K562 (cell line): ENCODE measurements around the gene PDE4D. TPM values are rescaled to one million over a fixed set of nuclear protein-coding genes. Genes with fewer than 3 reads are reported as not detected.

Experiments used
- ATAC-seq: fragments of 200-7000 bp; cut with Tn5 transposase; 3 replicates; pipeline ENCODE4 v1.9.1; 2020; ENCODE audit warnings: moderate library complexity
- BruUV-seq: library from RNA; stranded (reverse); fragments of 400-500 nt; replicated peaks from 2 replicates; lab custom pipeline; 2021; lab: Mats Ljungman, UMichigan
- CTCF ChIA-PET: fragments of 300-600 bp; formaldehyde crosslinking; extraction: SDS; loops from one replicate; lab custom pipeline; 2021; ENCODE audit warnings: low intra/inter-chr PET ratio; lab: Yijun Ruan, JAX
- POLR2A ChIA-PET: fragments of 300-600, 350-650 bp; sonication (Branson Sonifier 250); formaldehyde crosslinking; extraction: SDS; loops from one replicate; lab custom pipeline; 2021; ENCODE audit warnings: antibody characterized with exemption, inconsistent platforms; lab: Yijun Ruan, JAX
- DNase-seq, 4 experiments: peaks; one replicate each; pipeline versions ENCODE4 v3.0.0 to v3.0.0-alpha.2; 2011 to 2018; ENCODE audit warnings: low spot score in 3 of 4, mixed read lengths in 3 of 4; ENCODE audit errors: extremely low read depth in 1 of 4
- FAIRE-seq: peaks from 2 replicates; lab custom pipeline; 2011; peaks lifted over from hg19 to GRCh38; lab: Jason Lieb, UNC
- H2AFZ ChIP-seq: 2 replicates; pipeline ENCODE4 v1.6.0; 2011; ENCODE audit warnings: low read depth, low read length, control low read depth, inconsistent platforms
- H3K27ac ChIP-seq: fragments of 200-600 bp; 3 replicates; pipeline ENCODE4 v1.8.0; 2011; ENCODE audit warnings: low read depth, mild to moderate bottlenecking, control low read depth, inconsistent platforms, low read length, moderate library complexity, mixed read lengths; ENCODE audit errors: extremely low read depth
- H3K27me3 ChIP-seq, 2 experiments: fragments of 300-600 bp in 1 of 2; 2 replicates in 1 of 2; 3 replicates in 1 of 2; pipeline versions ENCODE4 v1.6.0 to v1.8.0; 2011; ENCODE audit warnings: inconsistent platforms in 2 of 2, low read length in 2 of 2, mild to moderate bottlenecking in 1 of 2, mixed read lengths in 1 of 2, moderate library complexity in 1 of 2; ENCODE audit not compliant: control insufficient read depth in 2 of 2, insufficient read depth in 2 of 2
- H3K36me3 ChIP-seq: fragments of 300-600 bp; 3 replicates; pipeline ENCODE4 v1.8.0; 2011; ENCODE audit warnings: mild to moderate bottlenecking, low read length, inconsistent platforms; ENCODE audit not compliant: control insufficient read depth, insufficient read depth
- H3K4me1 ChIP-seq, 2 experiments: fragments of 200-600 bp in 1 of 2; replicated peaks in 1 of 2; 2 replicates in 1 of 2; 3 replicates in 1 of 2; pipeline versions ENCODE4 v1.5.1 to v1.8.0; 2011; ENCODE audit warnings: inconsistent platforms in 2 of 2, low read length in 2 of 2, mild to moderate bottlenecking in 1 of 2, mixed read lengths in 1 of 2, moderate library complexity in 1 of 2; ENCODE audit not compliant: control insufficient read depth in 2 of 2, insufficient read depth in 2 of 2
- H3K4me2 ChIP-seq: 2 replicates; pipeline ENCODE4 v1.6.1; 2011; ENCODE audit warnings: low read length, control low read depth, inconsistent platforms, mixed read lengths; ENCODE audit not compliant: insufficient read depth
- H3K4me3 ChIP-seq: fragments of 200-600 bp; sonication (generic), shearing (Covaris generic); 2 replicates; pipeline ENCODE4 v1.5.1; 2016; ENCODE audit warnings: control low read depth, inconsistent platforms
- H3K79me2 ChIP-seq: fragments of 200-600 bp; 3 replicates; pipeline ENCODE4 v1.8.0; 2011; ENCODE audit warnings: low read length, inconsistent platforms; ENCODE audit not compliant: control insufficient read depth, insufficient read depth
- H3K9ac ChIP-seq, 2 experiments: 2 replicates each; pipeline versions ENCODE4 v1.6.0 to v1.6.1; 2011; ENCODE audit warnings: low read depth in 2 of 2, low read length in 2 of 2, control low read depth in 1 of 2, inconsistent platforms in 1 of 2, mild to moderate bottlenecking in 1 of 2, mixed read lengths in 1 of 2; ENCODE audit not compliant: insufficient read depth in 1 of 2
- H3K9me1 ChIP-seq: one replicate; pipeline ENCODE4 v1.6.0; 2011; ENCODE audit warnings: inconsistent platforms, mild to moderate bottlenecking, low read length, moderate library complexity; ENCODE audit not compliant: control insufficient read depth, insufficient read depth
- H3K9me3 ChIP-seq: replicated peaks from 2 replicates; pipeline ENCODE4 v1.5.1; 2011; ENCODE audit warnings: low read depth, low read length, inconsistent platforms; ENCODE audit not compliant: control insufficient read depth, insufficient read depth
- H4K20me1 ChIP-seq: replicated peaks from 2 replicates; pipeline ENCODE4 v1.6.1; 2011; ENCODE audit warnings: low read length, inconsistent platforms, mixed read lengths; ENCODE audit not compliant: control insufficient read depth, insufficient read depth
- COPS2 ChIP-seq: fragments of 450-650 bp; conservative IDR thresholded peaks from 2 replicates; pipeline ENCODE4 v1.6.1; 2016; ENCODE audit warnings: mild to moderate bottlenecking, moderate library complexity
- CUX1 ChIP-seq: fragments of 200-800 bp; sonication (Bioruptor generic); IDR thresholded peaks from 2 replicates; pipeline ENCODE4 v1.6.1; 2016; ENCODE audit warnings: missing genetic modification characterization, missing compliant biosample characterization
- GABPA ChIP-seq: fragments of 200-800 bp; sonication (Bioruptor generic); conservative IDR thresholded peaks from 2 replicates; pipeline ENCODE4 v1.6.1; 2016; ENCODE audit warnings: low read depth, missing genetic modification characterization, missing compliant biosample characterization
- NEUROD1 ChIP-seq: fragments of 150-350 bp; IDR thresholded peaks from 2 replicates; pipeline ENCODE4 v1.6.1; 2014; ENCODE audit warnings: borderline replicate concordance, low read length, low read depth; ENCODE audit not compliant: partially characterized antibody
- NONO ChIP-seq, 2 experiments: fragments of 200-400 bp in 1 of 2; fragments of 450-650 bp in 1 of 2; formaldehyde crosslinking in 1 of 2; IDR thresholded peaks; 2 replicates each; pipeline ENCODE4 v1.6.1; 2017; ENCODE audit warnings: low read depth in 2 of 2, mild to moderate bottlenecking in 2 of 2, moderate library complexity in 2 of 2, low read length in 1 of 2
- RFX7 ChIP-seq: fragments of 250-450 bp; sonication (Bioruptor Pico); IDR thresholded peaks from 2 replicates; pipeline ENCODE4 v1.5.1; 2021; ENCODE audit warnings: mild to moderate bottlenecking
- SIN3B ChIP-seq: fragments of 450-650 bp; IDR thresholded peaks from 2 replicates; pipeline ENCODE4 v1.6.1; 2017; ENCODE audit warnings: low read depth, mild to moderate bottlenecking, moderate library complexity
- TAL1 ChIP-seq: fragments of 450-650 bp; IDR thresholded peaks from 2 replicates; pipeline ENCODE4 v1.6.1; 2016; ENCODE audit warnings: mild to moderate bottlenecking
- ZNF24 ChIP-seq: fragments of 450-650 bp; IDR thresholded peaks from 2 replicates; pipeline ENCODE4 v1.6.1; 2016
- ZNF311 ChIP-seq: fragments of 250-450 bp; sonication (Bioruptor Pico); IDR thresholded peaks from 2 replicates; pipeline ENCODE4 v1.4.0; 2020; ENCODE audit warnings: mild to moderate bottlenecking, moderate library complexity
- ZNF639 ChIP-seq, 2 experiments: fragments of 200-800 bp in 1 of 2; sonication (Bioruptor generic) in 1 of 2; sonication (generic) in 1 of 2; formaldehyde crosslinking in 1 of 2; IDR thresholded peaks in 1 of 2; conservative IDR thresholded peaks in 1 of 2; 2 replicates each; pipeline versions ENCODE4 v1.5.0 to v1.6.1; 2016 to 2020; ENCODE audit warnings: missing compliant biosample characterization in 1 of 2, missing genetic modification characterization in 1 of 2, missing genetic modification reagents in 1 of 2
- ZNF740 ChIP-seq, 3 experiments: fragments of 200-800 bp in 1 of 3; sonication (Bioruptor generic) in 1 of 3; sonication (generic) in 1 of 3; formaldehyde crosslinking in 1 of 3; IDR thresholded peaks; 2 replicates each; pipeline versions ENCODE4 v1.6.1 to v1.8.0; 2016 to 2022; ENCODE audit warnings: mild to moderate bottlenecking in 2 of 3, missing compliant biosample characterization in 2 of 3, missing genetic modification characterization in 2 of 3, missing genetic modification reagents in 1 of 3
- WGBS: fragments of 100-300 bp; shearing (Covaris generic); methylation state at CpG from one replicate; pipeline ENCODE4 v1.1.6; 2016; ENCODE audit warnings: low coverage, mixed read lengths; ENCODE audit not compliant: insufficient coverage; ENCODE audit errors: missing lambda C conversion rate; 5-methylcytosine and 5-hydroxymethylcytosine counted together
- in situ Hi-C: fragments of 300-500 bp; cut with MboI; formaldehyde crosslinking; loops from 4 replicates; pipeline ENCODE4 v1.15.0; 2018; ENCODE audit warnings: inconsistent platforms, mixed read lengths
- intact Hi-C: fragments of 100-400 bp; cut with micrococcal nuclease; formaldehyde crosslinking; loops from 2 replicates; pipeline ENCODE4 v1.14.2; 2022
- polyA plus RNA-seq, 8 experiments: library from polyadenylated mRNA; depleted of rRNA in 4 of 8; stranded (reverse) in 5 of 8; unstranded in 3 of 8; fragments of >200 nt; fragmentation: Nextera tagmentation in 2 of 8; fragmentation: Illumina TruSeq in 1 of 8; extraction: Ambion mirVana in 2 of 8; extraction: Trizol in 1 of 8; gene quantifications; 2 replicates each; pipeline versions ENCODE4 v1.2.1 to v1.2.3, GENCODE V29; 2011 to 2014; ENCODE audit warnings: inconsistent platforms in 1 of 8, missing spikeins in 1 of 8
- total RNA-seq, 7 experiments: library from RNA; depleted of rRNA in 6 of 7; stranded (reverse); fragments of >200 nt in 6 of 7; fragmentation: Illumina TruSeq in 2 of 7; extraction: Trizol in 2 of 7; gene quantifications; 2 replicates each; pipeline versions ENCODE4 v1.2.1 to v1.2.3, GENCODE V29; 2011 to 2021; ENCODE audit warnings: low replicate concordance in 1 of 7

The PDE4D gene
- total and polyA plus RNA-seq, 9 of the 15 experiments (the other 6 are each of a cell fraction or from before 2014, with no cell fraction given) = 0.04 to 0.46 (median 0.13) TPM

- no peaks in the 10 kb centered on the region for H3K36me3 ChIP-seq
- intact Hi-C loops = no loop called here
- BruUV-seq = no TSS peak
- CTCF ChIA-PET = no interaction called here
- no peak overlapping the region for H3K9ac ChIP-seq
- no peaks in the 10 kb centered on the region for H4K20me1 ChIP-seq
- H3K79me2 ChIP-seq = no peaks in the 10 kb centered on the region
- no peak for DNase-seq
- no peak overlapping the region for H3K27ac ChIP-seq
- H3K4me3 ChIP-seq = no peak overlapping the region
- no peak for FAIRE-seq
- H2AFZ ChIP-seq = no peak overlapping the region
- H3K27me3 ChIP-seq = no peaks in the 10 kb centered on the region
- POLR2A ChIA-PET = no interaction called here
- no peak overlapping the region for H3K4me2 ChIP-seq
- H3K9me1 ChIP-seq = no peaks in the 10 kb centered on the region
- in situ Hi-C loops = no loop called here
- no peak for ATAC-seq
- no peaks in the 10 kb centered on the region for H3K4me1 ChIP-seq
- H3K9me3 ChIP-seq = no peaks in the 10 kb centered on the region
- WGBS = 0% methylated on average over 1 of the region's 3 CpGs
- TF ChIP-seq GABPA (tag) (no peak), COPS2 (no peak), SIN3B (no peak), NONO (IDR thresholded peaks at IDR 0.05; ENCODE audit: low read depth in 2 of 2, low read length in 1 of 2) (no peak), RFX7 (CRISPR knock-in tag) (no peak), ZNF24 (no peak), ZNF639 (CRISPR knock-in tag; conservative IDR thresholded peaks at IDR 0.05 in 1 of 2, IDR thresholded peaks at IDR 0.05 in 1 of 2) (no peak), ZNF311 (CRISPR knock-in tag) (no peak), NEUROD1 (no peak), TAL1 (no peak), ZNF740 (CRISPR knock-in tag; IDR thresholded peaks at IDR 0.05) (no peak), ZNF740 (tag; IDR thresholded peaks at IDR 0.05) (no peak), CUX1 (CRISPR knock-in tag) (no peak)
Observed at GRCh38 chr5:59517926-59518585, 375.5 kb downstream of the PDE4D start.
